Measurements from ENCODE around the gene CCDC39. TPM values are rescaled to one million over a fixed set of nuclear protein-coding genes. Genes with fewer than 3 reads are reported as not detected.

CCDC39 gene
- total and polyA plus RNA-seq, 2 of the 4 experiments (the other 2 are of a cell fraction), result not detected

GRCh38 chr3:180707896-180708295, 28.6 kb upstream of the CCDC39 start:
- Histone ChIP-seq H2BK15ac (ENCODE audit: low read depth, low read length) (no peak overlapping the region), H2AFZ (replicated peaks; ENCODE audit: low read length, poor library complexity) (no peak overlapping the region), H3K14ac (replicated peaks; ENCODE audit: low read depth, low read length) (no peak overlapping the region), H3K4me3 (ENCODE audit: insufficient read depth, low read depth, low read length) (no peak overlapping the region), H4K20me1 (ENCODE audit: insufficient read depth, low read length) (no peaks in the 10 kb centered on the region), H3K9me3 (ENCODE audit: control insufficient read depth, insufficient read depth, low read length) (0 out of 2 replicates have a peak, but pooled peaks cover 3% of the 10 kb centered on the region), H2BK20ac (ENCODE audit: low read depth, low read length) (no peak overlapping the region), H2BK5ac (ENCODE audit: low read depth, low read length, poor library complexity, severe bottlenecking) (no peak overlapping the region), H2AK5ac (ENCODE audit: low read depth, low read length) (no peak overlapping the region), H3K56ac (ENCODE audit: extremely low read depth, insufficient read depth, low read length) (no peak overlapping the region), H3K27ac (ENCODE audit: insufficient read depth, low read length) (no peak overlapping the region), H2AK9ac (replicated peaks; ENCODE audit: low read depth, low read length, poor library complexity) (no peak overlapping the region), H3K4me2 (ENCODE audit: low read depth, low read length) (no peak overlapping the region), H3K9ac (ENCODE audit: low read depth, low read length) (no peak overlapping the region), H3K18ac (ENCODE audit: low read depth, low read length) (no peak overlapping the region), H3K36me3 (ENCODE audit: control insufficient read depth, insufficient read depth, low read length) (no peaks in the 10 kb centered on the region), H3K23ac (ENCODE audit: low read depth, low read length) (no peak overlapping the region), H4K91ac (ENCODE audit: insufficient read depth, low read depth, low read length) (no peak overlapping the region), H3K27me3 (ENCODE audit: control insufficient read depth, insufficient read depth, low read length) (no peaks in the 10 kb centered on the region), H3K9me1 (ENCODE audit: insufficient read depth, low read length) (no peaks in the 10 kb centered on the region), H3K4ac (ENCODE audit: low read depth, low read length) (no peak overlapping the region), H2BK120ac (ENCODE audit: low read depth, low read length) (no peak overlapping the region), H3K4me1 (ENCODE audit: control insufficient read depth, insufficient read depth, low read length) (no peaks in the 10 kb centered on the region), H4K8ac (ENCODE audit: low read depth in 2 of 2, low read length in 2 of 2) (no peak overlapping the region), H3K79me1 (ENCODE audit: low read depth in 1 of 2, low read length in 2 of 2) (no peaks in the 10 kb centered on the region), H4K5ac (ENCODE audit: low read depth, low read length) (no peak overlapping the region)
- in situ Hi-C loops (cut with MboI; ENCODE audit: low sequenced_read_pairs) (no loop called here), dilution Hi-C loops (cut with HindIII; ENCODE audit: low sequenced_read_pairs, unreplicated experiment) (no loop called here), intact Hi-C loops (cut with micrococcal nuclease) (no loop called here)
- WGBS, 2 experiments (ENCODE audit: extremely low coverage in 2 of 2, insufficient read length in 1 of 2), result no CpG with 5 or more reads among the region's 2 CpGs
- no peak for ATAC-seq (ENCODE audit: low read depth)
- CTCF ChIA-PET, result no interaction called here
- POLR2A ChIA-PET (ENCODE audit: unreplicated experiment), result no interaction called here
- no TSS peak for BruUV-seq (replicated peaks)
- TF ChIP-seq CTCF (conservative IDR thresholded peaks at IDR 0.05; ENCODE audit: low read depth, low read length) (no peak), SMC3 (IDR thresholded peaks at IDR 0.05; ENCODE audit: low read depth, low read length) (no peak), FOS (IDR thresholded peaks at IDR 0.05; ENCODE audit: low read depth, low read length) (no peak), NFE2L2 (IDR thresholded peaks at IDR 0.05; ENCODE audit: low read depth, low read length) (no peak), RCOR1 (IDR thresholded peaks at IDR 0.05; ENCODE audit: insufficient replicate concordance, low read length) (no peak), RFX5 (IDR thresholded peaks at IDR 0.05; ENCODE audit: low read depth, low read length) (no peak), CEBPB (IDR thresholded peaks at IDR 0.05; ENCODE audit: low read depth, low read length) (no peak)
- no peak for DNase-seq
